ENCODE results near the gene SEMA5B. TPM values are rescaled to one million over a fixed set of nuclear protein-coding genes. Genes with fewer than 3 reads are reported as not detected.
A peak's percentile ranks its signal among the peaks of the same experiment; 100 is the strongest.

SEMA5B gene
- total RNA-seq, 1 donor from 2014 or later: not detected

- no peaks in the 10 kb centered on the region for H3K9me3 Mint-ChIP-seq
- no peaks in the 10 kb centered on the region for H3K4me1 Mint-ChIP-seq (ENCODE audit: low read depth)
- no peak overlapping the region for H3K4me3 Mint-ChIP-seq (ENCODE audit: low read depth)
- no peaks in the 10 kb centered on the region for H3K36me3 Mint-ChIP-seq (ENCODE audit: low read depth)
- no peak overlapping the region for H3K27ac Mint-ChIP-seq
- intact Hi-C loops (cut with micrococcal nuclease): no loop called here
- H3K27me3 Mint-ChIP-seq (ENCODE audit: low read depth): peaks cover 9% of the 10 kb centered on the region
- DNase-seq (ENCODE audit: low spot score): no peak
These were observed 101.8 kb downstream of the SEMA5B start for GRCh38 chr3:122925756-122926155.

- Mint-ChIP-seq H3K4me1 (ENCODE audit: low read depth) (no peaks in the 10 kb centered on the region), H3K4me3 (ENCODE audit: low read depth) (no peak overlapping the region), H3K36me3 (ENCODE audit: low read depth) (no peaks in the 10 kb centered on the region), H3K27ac (no peak overlapping the region), H3K27me3 (ENCODE audit: low read depth) (peaks cover 20% of the 10 kb centered on the region), H3K9me3 (no peaks in the 10 kb centered on the region)
- intact Hi-C loops (cut with micrococcal nuclease): no loop called here
- no peak for DNase-seq (ENCODE audit: low spot score)
These were observed 103.5 kb downstream of the SEMA5B start for GRCh38 chr3:122924056-122924455.

GRCh38 chr3:122923611-122924010, 104.0 kb downstream of the SEMA5B start:
- DNase-seq (ENCODE audit: low spot score): no peak
- Mint-ChIP-seq H3K4me1 (ENCODE audit: low read depth) (no peaks in the 10 kb centered on the region), H3K27me3 (ENCODE audit: low read depth) (peaks cover 23% of the 10 kb centered on the region), H3K9me3 (no peaks in the 10 kb centered on the region), H3K4me3 (ENCODE audit: low read depth) (no peak overlapping the region), H3K27ac (no peak overlapping the region), H3K36me3 (ENCODE audit: low read depth) (no peaks in the 10 kb centered on the region)
- intact Hi-C loops (cut with micrococcal nuclease): no loop called here

- Mint-ChIP-seq H3K27me3 (ENCODE audit: low read depth) (peaks cover 21% of the 10 kb centered on the region), H3K27ac (no peak overlapping the region), H3K4me3 (ENCODE audit: low read depth) (no peak overlapping the region), H3K36me3 (ENCODE audit: low read depth) (no peaks in the 10 kb centered on the region), H3K4me1 (ENCODE audit: low read depth) (no peaks in the 10 kb centered on the region), H3K9me3 (no peaks in the 10 kb centered on the region)
- intact Hi-C loops (cut with micrococcal nuclease): no loop called here
- peak; percentile 28 for DNase-seq (ENCODE audit: low spot score)
These were observed 105.5 kb downstream of the SEMA5B start for GRCh38 chr3:122921791-122922651.

- DNase-seq (ENCODE audit: low spot score): no peak
- no peak overlapping the region for H3K4me3 Mint-ChIP-seq (ENCODE audit: low read depth)
- peaks cover 2% of the 10 kb centered on the region for H3K4me1 Mint-ChIP-seq (ENCODE audit: low read depth)
- no peak overlapping the region for H3K27ac Mint-ChIP-seq
- no peaks in the 10 kb centered on the region for H3K36me3 Mint-ChIP-seq (ENCODE audit: low read depth)
- no peaks in the 10 kb centered on the region for H3K9me3 Mint-ChIP-seq
- H3K27me3 Mint-ChIP-seq (ENCODE audit: low read depth): peaks cover 25% of the 10 kb centered on the region
- intact Hi-C loops (cut with micrococcal nuclease): no loop called here
These were observed 106.6 kb downstream of the SEMA5B start for GRCh38 chr3:122920986-122921385.

- Mint-ChIP-seq H3K4me1 (ENCODE audit: low read depth) (peaks cover 3% of the 10 kb centered on the region), H3K9me3 (no peaks in the 10 kb centered on the region), H3K4me3 (ENCODE audit: low read depth) (no peak overlapping the region), H3K36me3 (ENCODE audit: low read depth) (no peaks in the 10 kb centered on the region), H3K27ac (no peak overlapping the region), H3K27me3 (ENCODE audit: low read depth) (peaks cover 27% of the 10 kb centered on the region)
- intact Hi-C loops (cut with micrococcal nuclease): no loop called here
- no peak for DNase-seq (ENCODE audit: low spot score)
These were observed 108.3 kb downstream of the SEMA5B start for GRCh38 chr3:122919291-122919610.

GRCh38 chr3:122918576-122919290, 108.8 kb downstream of the SEMA5B start:
- intact Hi-C loops (cut with micrococcal nuclease): no loop called here
- no peak for DNase-seq (ENCODE audit: low spot score)
- Mint-ChIP-seq H3K4me1 (ENCODE audit: low read depth) (peaks cover 3% of the 10 kb centered on the region), H3K4me3 (ENCODE audit: low read depth) (no peak overlapping the region), H3K36me3 (ENCODE audit: low read depth) (no peaks in the 10 kb centered on the region), H3K27ac (no peak overlapping the region), H3K27me3 (ENCODE audit: low read depth) (peaks cover 31% of the 10 kb centered on the region), H3K9me3 (no peaks in the 10 kb centered on the region)

- no peak overlapping the region for H3K4me3 Mint-ChIP-seq (ENCODE audit: low read depth)
These were observed 110.2 kb downstream of the SEMA5B start for GRCh38 chr3:122917412-122917811.

GRCh38 chr3:122916580-122916979, 111.0 kb downstream of the SEMA5B start:
- H3K9me3 Mint-ChIP-seq: no peaks in the 10 kb centered on the region

More at GRCh38 chr3:122917412-122917811, 110.2 kb downstream of the SEMA5B start:
- Mint-ChIP-seq H3K9me3 (no peaks in the 10 kb centered on the region), H3K27me3 (ENCODE audit: low read depth) (peaks cover 32% of the 10 kb centered on the region), H3K27ac (no peak overlapping the region), H3K36me3 (ENCODE audit: low read depth) (no peaks in the 10 kb centered on the region), H3K4me1 (ENCODE audit: low read depth) (peaks cover 3% of the 10 kb centered on the region)
- intact Hi-C loops (cut with micrococcal nuclease): no loop called here
- no peak for DNase-seq (ENCODE audit: low spot score)

GRCh38 chr3:122916084-122916483, 111.5 kb downstream of the SEMA5B start:
- H3K36me3 Mint-ChIP-seq (ENCODE audit: low read depth): no peaks in the 10 kb centered on the region
- DNase-seq (ENCODE audit: low spot score): no peak
- H3K27me3 Mint-ChIP-seq (ENCODE audit: low read depth): peaks cover 30% of the 10 kb centered on the region
- H3K27ac Mint-ChIP-seq: no peak overlapping the region
- H3K4me3 Mint-ChIP-seq (ENCODE audit: low read depth): no peak overlapping the region
- H3K4me1 Mint-ChIP-seq (ENCODE audit: low read depth): peaks cover 3% of the 10 kb centered on the region
- no peaks in the 10 kb centered on the region for H3K9me3 Mint-ChIP-seq
- intact Hi-C loops (cut with micrococcal nuclease): no loop called here

More at GRCh38 chr3:122916580-122916979, 111.0 kb downstream of the SEMA5B start:
- no peaks in the 10 kb centered on the region for H3K36me3 Mint-ChIP-seq (ENCODE audit: low read depth)
- peaks cover 3% of the 10 kb centered on the region for H3K4me1 Mint-ChIP-seq (ENCODE audit: low read depth)
- intact Hi-C loops (cut with micrococcal nuclease): no loop called here
- peaks cover 35% of the 10 kb centered on the region for H3K27me3 Mint-ChIP-seq (ENCODE audit: low read depth)
- no peak overlapping the region for H3K27ac Mint-ChIP-seq
- DNase-seq (ENCODE audit: low spot score): no peak
- H3K4me3 Mint-ChIP-seq (ENCODE audit: low read depth): no peak overlapping the region

GRCh38 chr3:122915300-122916055, 112.1 kb downstream of the SEMA5B start:
- Mint-ChIP-seq H3K36me3 (ENCODE audit: low read depth) (no peaks in the 10 kb centered on the region), H3K27ac (no peak overlapping the region), H3K9me3 (no peaks in the 10 kb centered on the region), H3K4me1 (ENCODE audit: low read depth) (peaks cover 3% of the 10 kb centered on the region), H3K27me3 (ENCODE audit: low read depth) (peaks cover 26% of the 10 kb centered on the region), H3K4me3 (ENCODE audit: low read depth) (no peak overlapping the region)
- intact Hi-C loops (cut with micrococcal nuclease): no loop called here
- no peak for DNase-seq (ENCODE audit: low spot score)

GRCh38 chr3:122913539-122914100, 113.9 kb downstream of the SEMA5B start:
- Mint-ChIP-seq H3K4me3 (ENCODE audit: low read depth) (no peak overlapping the region), H3K4me1 (ENCODE audit: low read depth) (peaks cover 3% of the 10 kb centered on the region), H3K36me3 (ENCODE audit: low read depth) (no peaks in the 10 kb centered on the region), H3K27ac (no peak overlapping the region), H3K27me3 (ENCODE audit: low read depth) (peaks cover 14% of the 10 kb centered on the region), H3K9me3 (no peaks in the 10 kb centered on the region)
- DNase-seq (ENCODE audit: low spot score): no peak
- intact Hi-C loops (cut with micrococcal nuclease): no loop called here
